ENCODE results near the gene CCL13. TPM values are rescaled to one million over a fixed set of nuclear protein-coding genes. Genes with fewer than 3 reads are reported as not detected.
A peak's percentile ranks its signal among the peaks of the same experiment; 100 is the strongest.
"Not testable (repeated sequence)": the region's sequence is repeated elsewhere in the genome, so short reads cannot be mapped to it uniquely, and the experiment has no call there.

CCL13 gene
- total and polyA plus RNA-seq, 9 donors, result 0.31 to 3.5 (median 0.89) TPM

DNA sequence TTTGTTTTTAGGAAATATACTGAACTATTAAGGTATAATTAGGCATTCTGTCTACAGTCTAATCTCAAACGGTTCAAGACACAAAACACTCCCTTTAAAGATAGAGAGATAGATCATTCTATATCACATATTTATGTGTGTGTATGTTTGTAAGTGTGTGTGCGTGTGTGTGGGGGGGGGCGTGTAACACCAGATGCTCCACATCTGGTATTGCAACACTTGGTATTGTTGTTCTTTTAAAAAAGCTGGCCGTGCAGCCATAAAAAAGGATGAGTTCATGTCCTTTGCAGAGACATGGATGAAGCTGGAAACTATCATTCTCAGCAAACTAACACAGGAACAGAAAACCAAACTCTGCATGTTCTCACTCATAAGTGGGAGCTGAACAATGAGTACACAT lies 28.7 kb upstream of the CCL13 start:
- H3K9me3 ChIP-seq (replicated peaks; ENCODE audit: control insufficient read depth, low read depth, low read length); H3K4me3 ChIP-seq (ENCODE audit: low read length); H3K4me1 ChIP-seq (ENCODE audit: control insufficient read depth, insufficient read depth, low read length); H3K27me3 ChIP-seq (ENCODE audit: control insufficient read depth, insufficient read depth, low read length); H3K36me3 ChIP-seq (ENCODE audit: control insufficient read depth, insufficient read depth, low read length); H3K27ac ChIP-seq (ENCODE audit: low read length): not testable (repeated sequence)
- WGBS (ENCODE audit: insufficient coverage), result no CpG with 5 or more reads among the region's 4 CpGs
- peak; percentile 76 for DNase-seq

- no peak overlapping the region for H3K4me3 ChIP-seq (ENCODE audit: low read length)
- no CpG with 5 or more reads among the region's 1 CpG for WGBS (ENCODE audit: insufficient coverage)
Observed at GRCh38 chr17:34337701-34338100, 18.6 kb upstream of the CCL13 start.

GRCh38 chr17:34339138-34339770 lies 17.0 kb upstream of the CCL13 start:
- Histone ChIP-seq H3K9me3 (replicated peaks; ENCODE audit: control insufficient read depth, low read depth, low read length) (no peaks in the 10 kb centered on the region), H3K36me3 (ENCODE audit: control insufficient read depth, insufficient read depth, low read length) (no peaks in the 10 kb centered on the region), H3K27ac (ENCODE audit: low read length) (no peak overlapping the region), H3K27me3 (ENCODE audit: control insufficient read depth, insufficient read depth, low read length) (no peaks in the 10 kb centered on the region), H3K4me3 (ENCODE audit: low read length) (no peak overlapping the region), H3K4me1 (ENCODE audit: control insufficient read depth, insufficient read depth, low read length) (no peaks in the 10 kb centered on the region)
- WGBS (ENCODE audit: insufficient coverage), result no CpG with 5 or more reads among the region's 3 CpGs
- no peak for DNase-seq

More at GRCh38 chr17:34337701-34338100, 18.6 kb upstream of the CCL13 start:
- DNase-seq, result no peak
- no peaks in the 10 kb centered on the region for H3K27me3 ChIP-seq (ENCODE audit: control insufficient read depth, insufficient read depth, low read length)
- no peak overlapping the region for H3K27ac ChIP-seq (ENCODE audit: low read length)
- no peaks in the 10 kb centered on the region for H3K36me3 ChIP-seq (ENCODE audit: control insufficient read depth, insufficient read depth, low read length)
- H3K9me3 ChIP-seq (replicated peaks; ENCODE audit: control insufficient read depth, low read depth, low read length), result no peaks in the 10 kb centered on the region
- H3K4me1 ChIP-seq (ENCODE audit: control insufficient read depth, insufficient read depth, low read length), result no peaks in the 10 kb centered on the region

- no peak for DNase-seq
- Histone ChIP-seq H3K36me3 (ENCODE audit: control insufficient read depth, insufficient read depth, low read length) (no peaks in the 10 kb centered on the region), H3K4me1 (ENCODE audit: control insufficient read depth, insufficient read depth, low read length) (no peaks in the 10 kb centered on the region), H3K9me3 (replicated peaks; ENCODE audit: control insufficient read depth, low read depth, low read length) (no peaks in the 10 kb centered on the region), H3K27me3 (ENCODE audit: control insufficient read depth, insufficient read depth, low read length) (no peaks in the 10 kb centered on the region), H3K4me3 (ENCODE audit: low read length) (no peak overlapping the region), H3K27ac (ENCODE audit: low read length) (no peak overlapping the region)
- WGBS (ENCODE audit: insufficient coverage), result 89% methylated on average over 2 of the region's 2 CpGs
Observed at GRCh38 chr17:34341916-34342315, 14.4 kb upstream of the CCL13 start.

- H3K4me1 ChIP-seq (ENCODE audit: control insufficient read depth, insufficient read depth, low read length), result no peaks in the 10 kb centered on the region
- no peak overlapping the region for H3K27ac ChIP-seq (ENCODE audit: low read length)
- no peaks in the 10 kb centered on the region for H3K36me3 ChIP-seq (ENCODE audit: control insufficient read depth, insufficient read depth, low read length)
- H3K4me3 ChIP-seq (ENCODE audit: low read length), result no peak overlapping the region
- WGBS (ENCODE audit: insufficient coverage), result 81% methylated on average over 2 of the region's 4 CpGs
- no peaks in the 10 kb centered on the region for H3K9me3 ChIP-seq (replicated peaks; ENCODE audit: control insufficient read depth, low read depth, low read length)
- H3K27me3 ChIP-seq (ENCODE audit: control insufficient read depth, insufficient read depth, low read length), result no peaks in the 10 kb centered on the region
- peak; percentile 76 for DNase-seq
Observed at GRCh38 chr17:34347063-34347462, 9.2 kb upstream of the CCL13 start.

DNA sequence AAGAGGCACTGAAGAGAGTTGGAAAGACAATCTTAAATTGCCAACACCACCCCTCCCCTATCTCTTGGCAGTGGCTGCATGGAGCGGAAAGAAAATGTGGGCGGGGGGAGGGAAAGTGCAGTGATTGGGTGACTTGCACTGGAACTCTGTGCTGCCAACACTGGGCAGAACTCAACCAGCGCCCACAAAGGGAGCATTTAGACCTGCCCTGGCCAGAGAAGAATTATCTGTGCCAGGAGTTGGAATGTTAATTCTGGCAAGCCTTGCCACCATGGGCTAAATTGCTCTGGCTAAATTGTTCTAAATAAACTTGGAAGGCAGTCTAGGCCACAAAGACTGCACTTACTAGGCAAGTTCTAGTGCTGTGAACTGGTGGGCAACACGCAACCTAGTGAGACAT lies 6.5 kb upstream of the CCL13 start:
- Histone ChIP-seq H3K36me3 (ENCODE audit: control insufficient read depth, insufficient read depth, low read length) (no peaks in the 10 kb centered on the region), H3K27ac (ENCODE audit: low read length) (no peak overlapping the region)
- WGBS (ENCODE audit: insufficient coverage), result 69% methylated on average over 3 of the region's 4 CpGs

DNA sequence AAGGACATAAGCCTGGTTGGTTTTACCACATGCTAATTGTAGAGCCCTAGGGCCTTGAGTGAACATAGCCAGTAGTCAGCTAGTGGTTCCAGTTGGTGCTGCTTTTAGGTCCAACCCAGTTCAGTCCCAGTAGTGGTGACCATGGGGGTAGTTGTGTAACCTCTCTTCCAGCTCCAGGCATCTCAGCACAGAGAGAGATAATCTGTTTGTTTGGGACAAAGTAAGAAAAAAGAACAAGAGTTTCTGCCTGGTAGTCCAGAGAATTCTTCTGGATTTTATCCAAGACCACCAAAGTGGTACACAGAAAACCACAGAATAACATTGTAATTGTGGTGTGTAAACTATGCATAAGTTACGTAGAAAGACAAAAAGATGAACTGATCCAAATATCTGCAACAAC lies 5.2 kb upstream of the CCL13 start:
- no peak overlapping the region for H3K27ac ChIP-seq (ENCODE audit: low read length)
- no peaks in the 10 kb centered on the region for H3K36me3 ChIP-seq (ENCODE audit: control insufficient read depth, insufficient read depth, low read length)
- no CpG with 5 or more reads among the region's 1 CpG for WGBS (ENCODE audit: insufficient coverage)
- DNase-seq, result no peak
- no peaks in the 10 kb centered on the region for H3K27me3 ChIP-seq (ENCODE audit: control insufficient read depth, insufficient read depth, low read length)
- H3K4me1 ChIP-seq (ENCODE audit: control insufficient read depth, insufficient read depth, low read length), result no peaks in the 10 kb centered on the region
- no peaks in the 10 kb centered on the region for H3K9me3 ChIP-seq (replicated peaks; ENCODE audit: control insufficient read depth, low read depth, low read length)
- H3K4me3 ChIP-seq (ENCODE audit: low read length), result no peak overlapping the region

More for the DNA sequence above, 6.5 kb upstream of the CCL13 start:
- Histone ChIP-seq H3K4me1 (ENCODE audit: control insufficient read depth, insufficient read depth, low read length) (no peaks in the 10 kb centered on the region), H3K9me3 (replicated peaks; ENCODE audit: control insufficient read depth, low read depth, low read length) (no peaks in the 10 kb centered on the region), H3K4me3 (ENCODE audit: low read length) (no peak overlapping the region), H3K27me3 (ENCODE audit: control insufficient read depth, insufficient read depth, low read length) (no peaks in the 10 kb centered on the region)
- no peak for DNase-seq

GRCh38 chr17:34352191-34352590 lies 4.1 kb upstream of the CCL13 start:
- no peak for DNase-seq
- Histone ChIP-seq H3K4me3 (ENCODE audit: low read length) (no peak overlapping the region), H3K4me1 (ENCODE audit: control insufficient read depth, insufficient read depth, low read length) (no peaks in the 10 kb centered on the region), H3K36me3 (ENCODE audit: control insufficient read depth, insufficient read depth, low read length) (no peaks in the 10 kb centered on the region), H3K27ac (ENCODE audit: low read length) (no peak overlapping the region), H3K27me3 (ENCODE audit: control insufficient read depth, insufficient read depth, low read length) (no peaks in the 10 kb centered on the region), H3K9me3 (replicated peaks; ENCODE audit: control insufficient read depth, low read depth, low read length) (no peaks in the 10 kb centered on the region)

DNA sequence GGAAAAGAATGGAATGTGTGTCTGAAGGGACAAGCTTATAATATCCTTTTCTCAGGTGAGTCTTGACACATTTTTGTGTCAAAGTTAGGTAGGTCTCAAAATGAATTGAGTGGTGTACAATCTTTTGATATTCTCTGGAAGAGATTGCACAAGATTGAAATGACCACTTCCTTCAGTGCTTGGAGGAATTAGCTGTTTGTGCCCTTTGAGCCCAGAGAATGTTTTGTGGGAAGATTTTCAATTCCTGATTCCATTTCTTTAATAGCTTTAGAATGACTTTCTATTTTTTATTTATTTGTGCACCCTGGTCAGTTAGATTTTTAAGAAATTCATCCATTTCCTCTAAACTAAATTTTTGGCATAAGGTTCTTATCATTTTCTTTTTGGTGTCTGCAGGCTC lies 1.6 kb upstream of the CCL13 start:
- H3K4me1 ChIP-seq (ENCODE audit: control insufficient read depth, insufficient read depth, low read length), result no peaks in the 10 kb centered on the region
- no peaks in the 10 kb centered on the region for H3K36me3 ChIP-seq (ENCODE audit: control insufficient read depth, insufficient read depth, low read length)
- no peak for DNase-seq
- H3K4me3 ChIP-seq (ENCODE audit: low read length), result no peak overlapping the region
- no peaks in the 10 kb centered on the region for H3K9me3 ChIP-seq (replicated peaks; ENCODE audit: control insufficient read depth, low read depth, low read length)
- no peak overlapping the region for H3K27ac ChIP-seq (ENCODE audit: low read length)
- no peaks in the 10 kb centered on the region for H3K27me3 ChIP-seq (ENCODE audit: control insufficient read depth, insufficient read depth, low read length)

GRCh38 chr17:34357398-34357797 lies 1.1 kb downstream of the CCL13 start:
- no peaks in the 10 kb centered on the region for H3K27me3 ChIP-seq (ENCODE audit: control insufficient read depth, insufficient read depth, low read length)
- no peak overlapping the region for H3K4me3 ChIP-seq (ENCODE audit: low read length)
- H3K4me1 ChIP-seq (ENCODE audit: control insufficient read depth, insufficient read depth, low read length), result peaks cover 4% of the 10 kb centered on the region
- H3K36me3 ChIP-seq (ENCODE audit: control insufficient read depth, insufficient read depth, low read length), result no peaks in the 10 kb centered on the region
- H3K27ac ChIP-seq (ENCODE audit: low read length), result no peak overlapping the region
- WGBS (ENCODE audit: insufficient coverage), result 86% methylated on average over 1 of the region's 2 CpGs
- no peak for DNase-seq
- no peaks in the 10 kb centered on the region for H3K9me3 ChIP-seq (replicated peaks; ENCODE audit: control insufficient read depth, low read depth, low read length)

- no peak overlapping the region for H3K4me3 ChIP-seq (ENCODE audit: low read length)
- H3K36me3 ChIP-seq (ENCODE audit: control insufficient read depth, insufficient read depth, low read length), result no peaks in the 10 kb centered on the region
- WGBS (ENCODE audit: insufficient coverage), result 94% methylated on average over 3 of the region's 3 CpGs
- DNase-seq, result no peak
- H3K9me3 ChIP-seq (replicated peaks; ENCODE audit: control insufficient read depth, low read depth, low read length), result no peaks in the 10 kb centered on the region
- peaks cover 4% of the 10 kb centered on the region for H3K4me1 ChIP-seq (ENCODE audit: control insufficient read depth, insufficient read depth, low read length)
- H3K27ac ChIP-seq (ENCODE audit: low read length), result no peak overlapping the region
- no peaks in the 10 kb centered on the region for H3K27me3 ChIP-seq (ENCODE audit: control insufficient read depth, insufficient read depth, low read length)
Observed at GRCh38 chr17:34358631-34359030, 2.4 kb downstream of the CCL13 start.
